PFSK-1 (cell line): ENCODE results near the gene USP43.

Experiments used
- FOXP2 ChIP-seq: optimal IDR thresholded peaks from 2 replicates; pipeline ENCODE3; 2011; ENCODE audit warnings: borderline replicate concordance, control low read depth, inconsistent platforms; ENCODE audit not compliant: insufficient read depth; ENCODE audit errors: extremely low read length, extremely low read depth
- POLR2AphosphoS5 ChIP-seq: IDR thresholded peaks from 2 replicates; pipeline ENCODE4 v1.6.1; 2012; ENCODE audit warnings: low read depth, mild to moderate bottlenecking, control low read depth, low read length, moderate library complexity
- SIN3A ChIP-seq: IDR thresholded peaks from 2 replicates; pipeline ENCODE4 v1.6.1; 2012; ENCODE audit warnings: mild to moderate bottlenecking, low read length, moderate library complexity, borderline replicate concordance; ENCODE audit not compliant: insufficient read depth
- TAF1 ChIP-seq: IDR thresholded peaks from 2 replicates; pipeline ENCODE4 v1.6.1; 2012; ENCODE audit warnings: low read length, control low read depth, borderline replicate concordance; ENCODE audit not compliant: insufficient read depth
- TF ChIP-seq, protein P1 (sequence below), 2 experiments: IDR thresholded peaks; 2 replicates each; pipeline versions ENCODE4 v1.6.1 to v1.8.0; 2011 to 2012; ENCODE audit warnings: low read depth in 2 of 2, low read length in 2 of 2, control low read depth in 1 of 2, inconsistent platforms in 1 of 2, mild to moderate bottlenecking in 1 of 2, moderate library complexity in 1 of 2; ENCODE audit not compliant: insufficient read depth in 1 of 2

The USP43 gene

DNA sequence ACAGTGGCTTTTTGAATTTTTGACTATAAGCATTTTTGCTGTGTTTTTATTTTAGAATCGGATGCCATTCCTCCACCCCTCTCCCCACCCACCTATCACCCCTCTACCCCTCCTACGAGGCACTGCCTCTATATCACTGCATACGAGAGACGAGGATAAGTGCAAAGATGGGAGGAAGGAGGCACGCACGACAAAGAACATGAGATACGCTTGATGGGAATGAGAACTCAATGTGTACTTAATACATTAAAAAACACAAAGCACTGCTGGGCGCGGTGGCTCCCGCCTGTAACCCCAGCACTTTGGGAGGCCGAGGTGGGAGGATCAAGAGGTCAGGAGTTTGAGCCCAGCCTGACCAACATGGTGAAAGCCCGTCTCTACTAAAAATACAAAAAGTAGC lies 8.8 kb upstream of the USP43 start:
- TF ChIP-seq, protein P1, sequence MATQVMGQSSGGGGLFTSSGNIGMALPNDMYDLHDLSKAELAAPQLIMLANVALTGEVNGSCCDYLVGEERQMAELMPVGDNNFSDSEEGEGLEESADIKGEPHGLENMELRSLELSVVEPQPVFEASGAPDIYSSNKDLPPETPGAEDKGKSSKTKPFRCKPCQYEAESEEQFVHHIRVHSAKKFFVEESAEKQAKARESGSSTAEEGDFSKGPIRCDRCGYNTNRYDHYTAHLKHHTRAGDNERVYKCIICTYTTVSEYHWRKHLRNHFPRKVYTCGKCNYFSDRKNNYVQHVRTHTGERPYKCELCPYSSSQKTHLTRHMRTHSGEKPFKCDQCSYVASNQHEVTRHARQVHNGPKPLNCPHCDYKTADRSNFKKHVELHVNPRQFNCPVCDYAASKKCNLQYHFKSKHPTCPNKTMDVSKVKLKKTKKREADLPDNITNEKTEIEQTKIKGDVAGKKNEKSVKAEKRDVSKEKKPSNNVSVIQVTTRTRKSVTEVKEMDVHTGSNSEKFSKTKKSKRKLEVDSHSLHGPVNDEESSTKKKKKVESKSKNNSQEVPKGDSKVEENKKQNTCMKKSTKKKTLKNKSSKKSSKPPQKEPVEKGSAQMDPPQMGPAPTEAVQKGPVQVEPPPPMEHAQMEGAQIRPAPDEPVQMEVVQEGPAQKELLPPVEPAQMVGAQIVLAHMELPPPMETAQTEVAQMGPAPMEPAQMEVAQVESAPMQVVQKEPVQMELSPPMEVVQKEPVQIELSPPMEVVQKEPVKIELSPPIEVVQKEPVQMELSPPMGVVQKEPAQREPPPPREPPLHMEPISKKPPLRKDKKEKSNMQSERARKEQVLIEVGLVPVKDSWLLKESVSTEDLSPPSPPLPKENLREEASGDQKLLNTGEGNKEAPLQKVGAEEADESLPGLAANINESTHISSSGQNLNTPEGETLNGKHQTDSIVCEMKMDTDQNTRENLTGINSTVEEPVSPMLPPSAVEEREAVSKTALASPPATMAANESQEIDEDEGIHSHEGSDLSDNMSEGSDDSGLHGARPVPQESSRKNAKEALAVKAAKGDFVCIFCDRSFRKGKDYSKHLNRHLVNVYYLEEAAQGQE (IDR thresholded peaks at IDR 0.05; ENCODE audit: insufficient read depth in 1 of 2, low read depth in 2 of 2, low read length in 2 of 2) = no peak
- no peak for TF ChIP-seq FOXP2

GRCh38 chr17:9643611-9644010 lies 1.7 kb upstream of the USP43 start:
- TF ChIP-seq, protein P1 (IDR thresholded peaks at IDR 0.05; ENCODE audit: insufficient read depth in 1 of 2, low read depth in 2 of 2, low read length in 2 of 2) = no peak
- TF ChIP-seq POLR2AphosphoS5 (no peak), SIN3A (no peak), FOXP2 (no peak), TAF1 (no peak)

- TF ChIP-seq, protein P1 (IDR thresholded peaks at IDR 0.05; ENCODE audit: insufficient read depth in 1 of 2, low read depth in 2 of 2, low read length in 2 of 2) = no peak
- no peak for TF ChIP-seq FOXP2
- no peak for TF ChIP-seq TAF1
- TF ChIP-seq SIN3A = no peak
- TF ChIP-seq POLR2AphosphoS5 = no peak
Measured at GRCh38 chr17:9645851-9646545, 681 bp downstream of the USP43 start.

- TF ChIP-seq SIN3A (no peak), POLR2AphosphoS5 (no peak), TAF1 (no peak), FOXP2 (no peak)
- TF ChIP-seq, protein P1 (IDR thresholded peaks at IDR 0.05; ENCODE audit: insufficient read depth in 1 of 2, low read depth in 2 of 2, low read length in 2 of 2) = no peak
Measured at GRCh38 chr17:9646546-9646885, 1.2 kb downstream of the USP43 start.

DNA sequence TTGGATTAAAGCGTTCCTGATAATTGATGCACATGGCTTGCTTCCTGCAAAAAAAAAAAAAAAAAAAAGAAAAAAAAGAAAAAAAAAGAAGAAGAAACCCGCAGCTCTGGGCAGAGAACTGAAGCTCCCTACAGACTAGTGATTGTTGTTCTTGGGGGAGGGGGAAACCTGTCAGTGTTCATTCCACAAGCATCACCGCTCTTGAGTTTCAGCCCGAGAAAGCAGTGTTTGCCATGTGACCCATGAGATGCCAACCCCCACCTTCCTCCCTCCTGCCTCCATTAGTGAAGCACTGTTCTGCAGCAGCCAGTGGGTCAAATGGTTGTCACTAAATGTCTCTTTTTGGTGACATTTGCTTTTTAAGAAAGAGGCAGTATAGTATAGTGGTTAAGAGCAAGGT lies 1.7 kb downstream of the USP43 start:
- TF ChIP-seq TAF1 = no peak
- no peak for TF ChIP-seq POLR2AphosphoS5
- no peak for TF ChIP-seq FOXP2
- TF ChIP-seq, protein P1 (IDR thresholded peaks at IDR 0.05; ENCODE audit: insufficient read depth in 1 of 2, low read depth in 2 of 2, low read length in 2 of 2) = no peak
- no peak for TF ChIP-seq SIN3A
